BJ (cell line): ENCODE results near the gene CORO2A. TPM values are rescaled to one million over a fixed set of nuclear protein-coding genes. Genes with fewer than 3 reads are reported as not detected.
"Not testable (repeated sequence)": the region's sequence is repeated elsewhere in the genome, so short reads cannot be mapped to it uniquely, and the experiment has no call there.

ENCODE experiments used
- CTCF ChIA-PET: fragments of 350-600 bp; formaldehyde crosslinking; extraction: SDS; loops from one replicate; lab custom pipeline; 2021; ENCODE audit warnings: antibody characterized with exemption, inconsistent platforms; lab: Yijun Ruan, JAX
- POLR2A ChIA-PET: fragments of 300-600 bp; sonication (Branson Sonifier 250); formaldehyde crosslinking; extraction: SDS; loops from one replicate; lab custom pipeline; 2021; ENCODE audit warnings: antibody characterized with exemption; lab: Charles Lee
- DNase-seq: peaks from one replicate; pipeline ENCODE4 v3.0.0-alpha.2; 2011; ENCODE audit warnings: low read depth
- H3K27me3 ChIP-seq: 2 replicates; pipeline ENCODE4 v1.6.0; 2011; ENCODE audit warnings: low read length; ENCODE audit not compliant: control insufficient read depth, insufficient read depth
- H3K36me3 ChIP-seq: 2 replicates; pipeline ENCODE4 v1.5.1; 2011; ENCODE audit warnings: low read length; ENCODE audit not compliant: control insufficient read depth, insufficient read depth
- H3K4me3 ChIP-seq: 2 replicates; pipeline ENCODE4 v1.5.1; 2011; ENCODE audit warnings: low read depth, mild to moderate bottlenecking, control low read depth, low read length
- polyA plus RNA-seq: library from polyadenylated mRNA; depleted of rRNA; stranded (reverse); fragments of >200 nt; gene quantifications from 2 replicates; pipeline ENCODE4 v1.2.3, GENCODE V29; 2011
- TF ChIP-seq, protein P1 (sequence below): IDR thresholded peaks from 2 replicates; pipeline ENCODE4 v1.5.1; 2011; ENCODE audit warnings: low read depth, mild to moderate bottlenecking, control low read depth, inconsistent platforms, low read length, moderate library complexity; ENCODE audit not compliant: insufficient read depth

CORO2A gene
- polyA plus RNA-seq, 1 experiment = 1.5 TPM

DNA sequence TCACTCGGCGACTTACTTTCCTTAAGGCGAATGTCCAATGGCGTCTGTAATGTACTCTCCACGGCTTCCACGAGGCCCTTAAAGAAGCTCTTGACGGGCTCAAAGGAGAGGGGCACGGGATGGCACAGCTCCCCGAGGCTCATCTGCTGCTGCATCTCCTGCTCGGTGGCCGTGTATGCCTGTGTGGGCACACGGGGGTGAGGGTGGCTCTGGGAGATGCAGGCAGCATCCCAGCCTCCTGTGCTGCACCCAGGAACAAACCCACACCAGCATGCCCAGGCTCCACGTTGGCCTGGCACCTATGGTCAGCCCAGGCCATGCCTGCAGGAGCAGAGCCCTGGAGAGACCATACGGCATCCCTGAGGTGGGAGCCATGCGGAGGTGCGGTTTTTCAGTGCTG, 97.6 kb downstream of the CORO2A start:
- Histone ChIP-seq H3K36me3 (peaks cover 2% of the 10 kb centered on the region; the same call in 1 of the 2 replicates), H3K4me3 (no peak overlapping the region), H3K27me3 (no peaks in the 10 kb centered on the region)
- TF ChIP-seq, protein P1, sequence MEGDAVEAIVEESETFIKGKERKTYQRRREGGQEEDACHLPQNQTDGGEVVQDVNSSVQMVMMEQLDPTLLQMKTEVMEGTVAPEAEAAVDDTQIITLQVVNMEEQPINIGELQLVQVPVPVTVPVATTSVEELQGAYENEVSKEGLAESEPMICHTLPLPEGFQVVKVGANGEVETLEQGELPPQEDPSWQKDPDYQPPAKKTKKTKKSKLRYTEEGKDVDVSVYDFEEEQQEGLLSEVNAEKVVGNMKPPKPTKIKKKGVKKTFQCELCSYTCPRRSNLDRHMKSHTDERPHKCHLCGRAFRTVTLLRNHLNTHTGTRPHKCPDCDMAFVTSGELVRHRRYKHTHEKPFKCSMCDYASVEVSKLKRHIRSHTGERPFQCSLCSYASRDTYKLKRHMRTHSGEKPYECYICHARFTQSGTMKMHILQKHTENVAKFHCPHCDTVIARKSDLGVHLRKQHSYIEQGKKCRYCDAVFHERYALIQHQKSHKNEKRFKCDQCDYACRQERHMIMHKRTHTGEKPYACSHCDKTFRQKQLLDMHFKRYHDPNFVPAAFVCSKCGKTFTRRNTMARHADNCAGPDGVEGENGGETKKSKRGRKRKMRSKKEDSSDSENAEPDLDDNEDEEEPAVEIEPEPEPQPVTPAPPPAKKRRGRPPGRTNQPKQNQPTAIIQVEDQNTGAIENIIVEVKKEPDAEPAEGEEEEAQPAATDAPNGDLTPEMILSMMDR = no peak
- ChIA-PET CTCF (interaction anchor here (0.9 to 1.7 kb wide), 2 partner anchors 9 to 11 kb away, joined by 3 to 5 read pairs; no protein-coding TSS in a partner anchor), POLR2A (no interaction called here)
- DNase-seq = no peak

DNA sequence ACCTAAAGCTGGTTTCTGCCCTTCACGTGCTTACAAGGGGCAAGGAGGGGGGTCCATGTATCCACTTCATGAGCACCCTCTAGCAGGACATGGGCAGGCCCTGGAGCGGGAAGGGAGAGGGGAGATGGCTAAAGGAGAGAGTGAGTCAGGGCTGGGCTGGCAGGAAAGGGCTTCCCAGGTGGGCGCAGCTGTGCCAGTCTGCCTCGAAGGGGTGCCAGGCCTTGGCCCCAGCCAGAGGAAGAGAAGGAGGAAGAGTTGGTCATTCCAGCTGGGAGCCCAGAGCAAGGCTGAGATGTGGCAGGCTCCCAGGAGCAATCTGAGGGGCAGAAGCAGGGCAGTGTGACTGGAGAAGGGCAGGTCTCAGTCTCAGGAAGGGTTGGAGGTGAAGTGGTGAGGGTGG, 98.1 kb downstream of the CORO2A start:
- no peak for DNase-seq
- Histone ChIP-seq H3K36me3 (peaks cover 2% of the 10 kb centered on the region; the same call in 1 of the 2 replicates), H3K27me3 (no peaks in the 10 kb centered on the region), H3K4me3 (no peak overlapping the region)
- CTCF ChIA-PET = interaction anchor here (1.7 kb wide), 1 partner anchor 10 kb away, joined by 5 read pairs; no protein-coding TSS in a partner anchor
- TF ChIP-seq, protein P1 = no peak
- POLR2A ChIA-PET = no interaction called here

DNA sequence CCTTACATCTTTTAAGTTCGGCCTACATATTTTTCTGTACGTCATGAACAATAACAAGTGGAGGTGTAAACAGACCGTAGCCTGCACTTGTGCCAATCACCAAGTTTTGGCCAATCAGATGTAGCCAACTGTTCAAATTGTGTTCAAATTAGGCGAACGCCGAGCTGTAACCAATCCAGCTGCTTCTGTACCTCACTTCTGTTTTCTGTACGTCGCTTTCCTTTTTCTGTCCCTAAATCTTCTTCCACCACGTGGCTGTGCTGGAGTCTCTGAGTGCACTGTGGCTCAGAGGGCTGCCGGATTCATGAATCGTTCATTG, 99.9 kb downstream of the CORO2A start:
- Histone ChIP-seq H3K36me3 (peaks cover 2% of the 10 kb centered on the region; the same call in 1 of the 2 replicates), H3K4me3 (no peak overlapping the region), H3K27me3 (no peaks in the 10 kb centered on the region)
- TF ChIP-seq, protein P1 = no peak
- CTCF ChIA-PET = interaction anchor here (0.8 to 1.0 kb wide), 2 partner anchors 12 to 109 kb away, joined by 3 to 4 read pairs; partner anchors contain the start of gene ANP32B
- DNase-seq = no peak
- POLR2A ChIA-PET = no interaction called here

DNA sequence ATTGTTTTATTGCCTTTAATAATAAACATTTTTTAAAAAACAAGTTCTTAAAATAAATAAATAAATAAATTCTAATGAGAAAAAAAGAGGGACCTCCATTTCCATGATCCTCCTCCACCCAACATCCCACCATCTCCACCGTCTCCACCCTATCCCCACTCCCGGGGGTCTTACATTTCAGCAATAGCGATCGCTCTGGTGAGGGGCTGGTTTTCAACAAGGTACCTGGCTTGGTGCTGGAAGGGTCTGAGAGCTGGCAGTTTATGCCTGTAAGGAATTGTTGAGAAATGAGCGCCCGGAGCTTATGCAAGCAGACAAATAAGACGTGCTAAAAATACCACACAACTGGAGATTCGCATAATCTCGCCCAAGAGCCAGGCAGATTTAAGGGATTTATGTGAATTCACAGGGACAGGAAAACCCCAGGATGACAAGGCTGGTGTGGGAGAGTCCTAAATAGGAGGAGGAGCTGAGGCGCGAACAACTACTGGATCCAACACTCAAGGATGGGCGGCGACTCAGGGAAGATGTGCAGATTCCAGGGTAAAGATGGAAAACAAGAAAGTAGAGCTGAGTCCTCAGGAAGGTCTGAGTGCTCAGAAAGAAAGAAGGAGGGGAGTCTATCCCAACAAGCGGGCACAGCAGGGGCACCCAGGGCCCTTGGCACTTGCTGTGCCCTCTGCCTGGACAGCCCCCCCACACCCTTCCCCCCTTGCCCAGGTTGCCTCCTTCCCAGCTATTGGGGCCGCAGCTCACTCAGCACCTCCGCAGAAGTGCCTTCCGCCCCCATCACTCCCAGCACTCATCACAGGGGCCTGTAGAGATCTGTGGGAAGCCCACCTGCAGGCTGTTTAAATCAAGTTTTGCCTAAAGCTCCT, 100.5 kb downstream of the CORO2A start:
- Histone ChIP-seq H3K4me3 (no peak overlapping the region), H3K36me3 (peaks cover 2% of the 10 kb centered on the region; the same call in 1 of the 2 replicates), H3K27me3 (no peaks in the 10 kb centered on the region)
- DNase-seq = no peak
- TF ChIP-seq, protein P1 = no peak
- ChIA-PET CTCF (interaction anchor here (1.4 kb wide), 1 partner anchor 18 kb away, joined by 4 read pairs; no protein-coding TSS in a partner anchor), POLR2A (no interaction called here)

DNA sequence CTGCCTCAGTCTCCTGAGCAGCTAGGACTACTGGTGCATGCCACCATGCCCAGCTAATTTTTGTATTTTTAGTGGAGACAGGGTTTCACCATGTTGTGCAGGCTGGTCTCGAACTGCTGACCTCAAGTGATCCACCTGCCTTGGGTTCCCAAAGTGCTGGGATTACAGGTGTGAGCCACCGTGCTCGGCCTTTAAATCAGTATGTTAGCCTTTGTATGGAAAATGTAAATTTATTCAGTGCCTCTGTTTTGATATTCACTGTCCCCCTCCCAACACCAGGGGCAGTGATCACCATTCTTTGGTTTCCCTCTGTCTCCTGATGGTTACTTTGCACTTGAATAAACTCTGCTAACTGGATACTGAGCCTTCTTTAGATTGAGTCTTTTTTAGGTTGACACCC, 101.8 kb downstream of the CORO2A start:
- H3K36me3 ChIP-seq, H3K27me3 ChIP-seq, DNase-seq, H3K4me3 ChIP-seq, POLR2A ChIA-PET: not testable (repeated sequence)
- CTCF ChIA-PET = interaction anchor here (0.7 kb wide), 1 partner anchor 20 kb away, joined by 3 read pairs; no protein-coding TSS in a partner anchor
